HCT116 (cell line): ENCODE data around the gene MIER2. TPM values are rescaled to one million over a fixed set of nuclear protein-coding genes. Genes with fewer than 3 reads are reported as not detected.

Source experiments
- ATAC-seq: fragments of 200-7000 bp; cut with Tn5 transposase; 2 replicates; pipeline ENCODE4 v1.9.1; 2020; ENCODE audit warnings: mild to moderate bottlenecking, moderate library complexity
- BruUV-seq: library from RNA; stranded (reverse); fragments of 400-500 nt; replicated peaks from 2 replicates; lab custom pipeline; 2021; lab: Mats Ljungman, UMichigan
- CTCF ChIA-PET: fragments of 300-600 bp; sonication (Branson Sonifier 250); formaldehyde crosslinking; loops from one replicate; lab custom pipeline; 2021; ENCODE audit warnings: antibody characterized with exemption; lab: Charles Lee
- POLR2A ChIA-PET: fragments of 300-600, 350-600 bp; sonication (Branson Sonifier 250); formaldehyde crosslinking; loops from one replicate; lab custom pipeline; 2021; ENCODE audit warnings: antibody characterized with exemption; lab: Charles Lee
- RAD21 ChIA-PET, 2 experiments: fragments of 300-600 bp; sonication (Branson Sonifier 250); formaldehyde crosslinking; loops; one replicate each; lab custom pipeline; 2023; ENCODE audit warnings: low total read pairs in 2 of 2; ENCODE audit not compliant: uncharacterized antibody in 2 of 2, unreplicated experiment in 2 of 2, low non-redundant PET in 1 of 2; lab: Charles Lee
- DNase-seq: peaks from one replicate; pipeline ENCODE4 v3.0.0-alpha.2; 2010; ENCODE audit warnings: low read depth, low spot score
- H2AFZ ChIP-seq: fragments of 200-600 bp; shearing (Covaris generic), sonication (generic); 2 replicates; pipeline ENCODE4 v1.6.1; 2017; ENCODE audit warnings: low read depth, mixed run types, mixed read lengths, antibody characterized with exemption, low read length; ENCODE audit not compliant: poor library complexity, severe bottlenecking
- H3K27ac ChIP-seq: 2 replicates; pipeline ENCODE4 v1.5.1; 2012; ENCODE audit warnings: low read depth, low read length
- H3K27me3 ChIP-seq: fragments of 200-600 bp; sonication (generic); 2 replicates; pipeline ENCODE4 v1.6.1; 2016; ENCODE audit warnings: mixed run types, low read length, mixed read lengths; ENCODE audit not compliant: insufficient read depth
- H3K36me3 ChIP-seq, 2 experiments: fragments of 200-500 bp in 1 of 2; fragments of 200-600 bp in 1 of 2; sonication (Bioruptor generic) in 1 of 2; sonication (generic) in 1 of 2; 2 replicates each; pipeline versions ENCODE4 v1.5.1 to v1.6.1; 2014 to 2016; ENCODE audit warnings: low read length in 2 of 2, inconsistent platforms in 1 of 2, mixed read lengths in 1 of 2, mixed run types in 1 of 2; ENCODE audit not compliant: insufficient read depth in 2 of 2, control insufficient read depth in 1 of 2
- H3K4me1 ChIP-seq, 2 experiments: fragments of 200-600 bp in 1 of 2; sonication (generic) in 1 of 2; 2 replicates each; pipeline versions ENCODE4 v1.5.1 to v1.6.1; 2012 to 2017; ENCODE audit warnings: low read length in 2 of 2, inconsistent platforms in 1 of 2, mild to moderate bottlenecking in 1 of 2, mixed read lengths in 1 of 2, mixed run types in 1 of 2, moderate library complexity in 1 of 2; ENCODE audit not compliant: insufficient read depth in 2 of 2, control insufficient read depth in 1 of 2
- H3K4me2 ChIP-seq: fragments of 200-600 bp; sonication (generic); 2 replicates; pipeline ENCODE4 v1.6.1; 2017; ENCODE audit warnings: mixed run types, low read length, mixed read lengths
- H3K4me3 ChIP-seq, 2 experiments: fragments of 200-600 bp in 1 of 2; sonication (generic) in 1 of 2; replicated peaks in 1 of 2; 2 replicates each; pipeline ENCODE4 v1.5.1; 2011 to 2016; ENCODE audit warnings: low read length in 2 of 2, control low read depth in 1 of 2, low read depth in 1 of 2, mild to moderate bottlenecking in 1 of 2, mixed read lengths in 1 of 2, mixed run types in 1 of 2
- H3K79me2 ChIP-seq: fragments of 200-600 bp; sonication (generic); 2 replicates; pipeline ENCODE4 v1.6.1; 2017; ENCODE audit warnings: mild to moderate bottlenecking, mixed run types, low read length, moderate library complexity, mixed read lengths; ENCODE audit not compliant: insufficient read depth
- H3K9ac ChIP-seq: fragments of 200-600 bp; sonication (generic); 2 replicates; pipeline ENCODE4 v1.6.1; 2016; ENCODE audit warnings: low read length, mixed read lengths
- H3K9me2 ChIP-seq: fragments of 200-600 bp; sonication (generic), shearing (Covaris generic); 2 replicates; pipeline ENCODE4 v1.6.1; 2017; ENCODE audit warnings: mixed run types, mild to moderate bottlenecking, moderate library complexity; ENCODE audit not compliant: insufficient read depth
- H3K9me3 ChIP-seq, 2 experiments: fragments of 200-500 bp in 1 of 2; fragments of 200-600 bp in 1 of 2; sonication (Bioruptor generic) in 1 of 2; sonication (generic) in 1 of 2; 2 replicates each; pipeline ENCODE4 v1.6.1; 2014 to 2017; ENCODE audit warnings: low read length in 2 of 2, mixed read lengths in 2 of 2, inconsistent platforms in 1 of 2, low read depth in 1 of 2, mild to moderate bottlenecking in 1 of 2, mixed run types in 1 of 2, moderate library complexity in 1 of 2; ENCODE audit not compliant: control insufficient read depth in 1 of 2, insufficient read depth in 1 of 2
- H4K20me1 ChIP-seq: fragments of 200-600 bp; sonication (generic), shearing (Covaris generic); 2 replicates; pipeline ENCODE4 v1.6.1; 2017; ENCODE audit warnings: mixed run types, mild to moderate bottlenecking, moderate library complexity; ENCODE audit not compliant: insufficient read depth
- ATF3 ChIP-seq: IDR thresholded peaks from 2 replicates; pipeline ENCODE4 v1.6.1; 2012
- CBX3 ChIP-seq: IDR thresholded peaks from 2 replicates; pipeline ENCODE4 v1.6.1; 2012; ENCODE audit warnings: low read depth
- CEBPB ChIP-seq: IDR thresholded peaks from 2 replicates; pipeline ENCODE4 v1.6.1; 2012; ENCODE audit warnings: low read depth
- CTCF ChIP-seq, 3 experiments: fragments of 200-600 bp in 1 of 3; sonication (generic) in 1 of 3; IDR thresholded peaks in 2 of 3; conservative IDR thresholded peaks in 1 of 3; 2 replicates each; pipeline ENCODE4 v1.5.1; 2012 to 2017; ENCODE audit warnings: low read depth in 2 of 3, low read length in 2 of 3, antibody characterized with exemption in 1 of 3, borderline replicate concordance in 1 of 3, control low read depth in 1 of 3, mild to moderate bottlenecking in 1 of 3, mixed read lengths in 1 of 3, mixed run types in 1 of 3, moderate library complexity in 1 of 3; ENCODE audit not compliant: insufficient read depth in 1 of 3
- EZH2 ChIP-seq: fragments of 200-600 bp; sonication (generic); IDR thresholded peaks from 2 replicates; pipeline ENCODE4 v1.6.1; 2017; ENCODE audit warnings: antibody characterized with exemption, mixed run types
- JUND ChIP-seq: IDR thresholded peaks from 2 replicates; pipeline ENCODE4 v1.6.1; 2012
- MAX ChIP-seq: IDR thresholded peaks from 2 replicates; pipeline ENCODE4 v1.6.1; 2012
- POLR2AphosphoS5 ChIP-seq: IDR thresholded peaks from 2 replicates; pipeline ENCODE4 v1.6.1; 2011; ENCODE audit warnings: mild to moderate bottlenecking, low read depth, low read length, moderate library complexity
- RAD21 ChIP-seq: IDR thresholded peaks from 2 replicates; pipeline ENCODE4 v1.6.1; 2012; ENCODE audit warnings: low read depth, mild to moderate bottlenecking
- REST ChIP-seq: IDR thresholded peaks from 2 replicates; pipeline ENCODE4 v1.6.1; 2012; ENCODE audit warnings: low read depth
- SP1 ChIP-seq: IDR thresholded peaks from 2 replicates; pipeline ENCODE4 v1.6.1; 2012; ENCODE audit warnings: low read depth
- SRF ChIP-seq: IDR thresholded peaks from 2 replicates; pipeline ENCODE4 v1.6.1; 2012; ENCODE audit warnings: low read depth
- YY1 ChIP-seq: IDR thresholded peaks from 2 replicates; pipeline ENCODE4 v1.6.1; 2011; ENCODE audit warnings: low read length, low read depth, moderate library complexity, mild to moderate bottlenecking; ENCODE audit not compliant: insufficient replicate concordance; ENCODE audit errors: extremely low read depth
- ZFX ChIP-seq: fragments of 450-650 bp; IDR thresholded peaks from 2 replicates; pipeline ENCODE4 v1.6.1; 2017
- ZNF274 ChIP-seq: fragments of 200-500 bp; sonication (Bioruptor generic); IDR thresholded peaks from 2 replicates; pipeline ENCODE4 v1.6.1; 2014; ENCODE audit warnings: mild to moderate bottlenecking, low read depth, low read length, inconsistent platforms
- intact Hi-C: fragments of 100-400 bp; cut with micrococcal nuclease; formaldehyde crosslinking; loops from 2 replicates; pipeline ENCODE4 v1.10.0; 2022
- total RNA-seq: library from RNA; stranded (reverse); gene quantifications from one replicate; pipeline ENCODE4 v1.2.1, GENCODE V29; 2021; ENCODE audit not compliant: unreplicated experiment

The MIER2 gene
- total RNA-seq, 1 experiment from 2014 or later, result 41.5 TPM

- no peaks in the 10 kb centered on the region for H4K20me1 ChIP-seq
- no peak for ATAC-seq
- H2AFZ ChIP-seq, result no peak overlapping the region
- H3K9me3 ChIP-seq, result peaks cover 0 to 3% of the 10 kb centered on the region in 2 experiments; a peak in 1 of 4 replicates
- no peaks in the 10 kb centered on the region for H3K4me1 ChIP-seq
- no TSS peak for BruUV-seq
- POLR2A ChIA-PET, result no interaction called here
- intact Hi-C loops, result loop anchor here (10.0 kb wide), 1 partner anchor 115 kb away; the partner anchor contains the start of gene TPGS1
- CTCF ChIA-PET, result no interaction called here
- no peaks in the 10 kb centered on the region for H3K79me2 ChIP-seq
- no peak for DNase-seq
- H3K36me3 ChIP-seq, result no peaks in the 10 kb centered on the region
- H3K27me3 ChIP-seq, result no peaks in the 10 kb centered on the region
- H3K27ac ChIP-seq, result no peak overlapping the region
- H3K9me2 ChIP-seq, result no peaks in the 10 kb centered on the region
- H3K4me2 ChIP-seq, result no peak overlapping the region
- RAD21 ChIA-PET, result no interaction called here
- H3K9ac ChIP-seq, result no peak overlapping the region
- no peak overlapping the region for H3K4me3 ChIP-seq
- TF ChIP-seq ATF3 (no peak), POLR2AphosphoS5 (no peak), ZNF274 (no peak), JUND (no peak), YY1 (no peak), CEBPB (no peak), CTCF (IDR thresholded peaks at IDR 0.05 in 2 of 3, conservative IDR thresholded peaks at IDR 0.05 in 1 of 3; ENCODE audit: borderline replicate concordance in 1 of 3, insufficient read depth in 1 of 3, low read depth in 2 of 3, low read length in 2 of 3) (no peak), REST (no peak), EZH2 (no peak), RAD21 (no peak), MAX (no peak), SRF (no peak), SP1 (no peak), CBX3 (no peak), ZFX (no peak)
- TF ChIP-seq, all 23 proteins: peak for 0
Measured at GRCh38 chr19:389935-390289, 45.3 kb upstream of the MIER2 start.
